Measurements from ENCODE around the gene RACK1.
A peak's percentile ranks its signal among the peaks of the same experiment; 100 is the strongest.

The RACK1 gene

GRCh38 chr5:181193656-181194055 lies 50.0 kb downstream of the RACK1 start:
- no peak for DNase-seq

GRCh38 chr5:181192337-181193046 lies 51.2 kb downstream of the RACK1 start:
- DNase-seq, result no peak

GRCh38 chr5:181191526-181192336 lies 52.0 kb downstream of the RACK1 start:
- DNase-seq, result peak; percentile 97

- DNase-seq, result peak; percentile 68
These were observed 52.8 kb downstream of the RACK1 start for GRCh38 chr5:181190711-181191525.

- peak; percentile 25 for DNase-seq
These were observed 53.6 kb downstream of the RACK1 start for GRCh38 chr5:181189962-181190710.

GRCh38 chr5:181189363-181189961 lies 54.2 kb downstream of the RACK1 start:
- DNase-seq, result peak; percentile 70

- DNase-seq, result peak; percentile 92
These were observed 54.9 kb downstream of the RACK1 start for GRCh38 chr5:181188700-181189362.

- peak; percentile 91 for DNase-seq
These were observed 56.0 kb downstream of the RACK1 start for GRCh38 chr5:181187500-181188213.

GRCh38 chr5:181186986-181187499 lies 56.7 kb downstream of the RACK1 start:
- DNase-seq, result peak; percentile 45
